HG03460 (cell line): ENCODE data around the gene NRBP1.

Source experiments
- ATAC-seq: cut with Tn5 transposase; IDR thresholded peaks from one replicate; pipeline ENCODE4 v1.9.1; 2021; ENCODE audit not compliant: unreplicated experiment

Gene NRBP1

GRCh38 chr2:27489498-27490397 is 61.3 kb downstream of the NRBP1 start, which contains the start of gene IFT172:
Gene IFT172 (minus strand): TSS chr2:27489743. CDS start chr2:27489653, 90 bp downstream.
- ATAC-seq, result peak; percentile 97
